SK-N-MC (cell line): Measurements from ENCODE around the gene RFX2.

ENCODE experiments used
- EZH2 ChIP-seq: fragments of 200-600 bp; sonication (generic); IDR thresholded peaks from one replicate; pipeline ENCODE4 v1.6.1; 2017; ENCODE audit warnings: antibody characterized with exemption
- FOXP2 ChIP-seq: optimal IDR thresholded peaks from 2 replicates; pipeline ENCODE3; 2011; ENCODE audit warnings: mild to moderate bottlenecking, moderate library complexity; ENCODE audit not compliant: insufficient read depth; ENCODE audit errors: extremely low read length, control extremely low read depth
- POLR2AphosphoS5 ChIP-seq: IDR thresholded peaks from 2 replicates; pipeline ENCODE4 v1.6.1; 2012; ENCODE audit warnings: mild to moderate bottlenecking, low read depth, low read length, borderline replicate concordance

DNA sequence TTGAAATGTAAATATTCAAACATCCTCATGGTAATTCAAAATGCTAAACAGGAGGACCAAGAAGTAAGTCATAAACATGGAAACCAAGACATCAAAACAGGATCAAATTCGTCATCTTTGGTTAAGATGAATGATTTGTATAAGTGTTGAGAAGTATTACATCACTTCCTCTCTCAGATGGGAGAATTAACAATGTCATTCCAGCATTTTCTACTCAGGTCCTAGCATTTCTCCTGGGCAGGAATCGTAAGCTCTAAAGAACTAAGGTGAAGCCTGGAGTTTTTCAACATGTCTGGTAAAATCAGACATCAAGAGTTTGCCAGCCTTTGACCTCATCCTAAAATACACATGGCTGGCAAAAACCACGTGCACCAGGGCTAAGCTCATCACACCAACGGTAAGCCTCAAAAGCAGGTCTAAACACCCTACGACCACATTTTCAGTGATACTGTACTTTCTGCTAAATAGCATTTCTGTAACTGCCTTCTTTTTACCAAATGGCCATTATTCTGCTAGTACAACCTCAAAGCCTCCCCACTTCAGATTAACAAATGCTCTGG is 157.2 kb downstream of the RFX2 start:
- TF ChIP-seq POLR2AphosphoS5, result no peak
- TF ChIP-seq FOXP2, result no peak
- no peak for TF ChIP-seq EZH2
